ENCODE measurements around the gene TMEM54. TPM values are rescaled to one million over a fixed set of nuclear protein-coding genes. Genes with fewer than 3 reads are reported as not detected.

Gene TMEM54
- 1 to 10 TPM; 3.0 to 3.2 TPM for total RNA-seq

GRCh38 chr1:32900956-32901822, at the start of gene TMEM54:
Gene TMEM54 (minus strand): TSS chr1:32901389. CDS start chr1:32901238, 151 bp downstream.
- ChIA-PET POLR2A (no interaction called here), CTCF (interaction anchor here (1.6 kb wide), 1 partner anchor 28 kb away, joined by 3 read pairs; no protein-coding TSS in a partner anchor)

- ChIA-PET CTCF (no interaction called here), POLR2A (no interaction called here)
Measured at GRCh38 chr1:32949519-32949918, 48.3 kb upstream of the TMEM54 start.

- CTCF ChIA-PET = no interaction called here
- POLR2A ChIA-PET = no interaction called here
Measured at GRCh38 chr1:32948905-32949304, 47.7 kb upstream of the TMEM54 start.

GRCh38 chr1:32948390-32948722, 47.2 kb upstream of the TMEM54 start:
- CTCF ChIA-PET = no interaction called here
- POLR2A ChIA-PET = no interaction called here

- CTCF ChIA-PET = no interaction called here
- POLR2A ChIA-PET = no interaction called here
Measured at GRCh38 chr1:32947669-32948389, 46.6 kb upstream of the TMEM54 start.

- ChIA-PET POLR2A (no interaction called here), CTCF (no interaction called here)
Measured at GRCh38 chr1:32946413-32946812, 45.2 kb upstream of the TMEM54 start.

- POLR2A ChIA-PET = no interaction called here
- CTCF ChIA-PET = no interaction called here
Measured at GRCh38 chr1:32944180-32944579, 43.0 kb upstream of the TMEM54 start.

GRCh38 chr1:32939655-32940371, 38.6 kb upstream of the TMEM54 start:
- ChIA-PET POLR2A (interaction anchor here (1.3 kb wide), 1 partner anchor 25 kb away, joined by 3 read pairs; the partner anchor contains the start of gene RNF19B), CTCF (interaction anchor here (0.6 to 1.3 kb wide), 5 partner anchors 9 to 115 kb away, joined by 3 to 4 read pairs (median 3); no protein-coding TSS in a partner anchor)

- CTCF ChIA-PET = interaction anchor here (1.2 kb wide), 1 partner anchor 119 kb away, joined by 4 read pairs; no protein-coding TSS in a partner anchor
- POLR2A ChIA-PET = no interaction called here
Measured at GRCh38 chr1:32937061-32937460, 35.9 kb upstream of the TMEM54 start.

GRCh38 chr1:32934535-32934934, 33.3 kb upstream of the TMEM54 start:
- ChIA-PET CTCF (interaction anchor here (1.2 to 4.0 kb wide), 5 partner anchors 71 to 160 kb away, joined by 3 to 31 read pairs (median 4); no protein-coding TSS in a partner anchor), POLR2A (no interaction called here)

- POLR2A ChIA-PET = no interaction called here
- CTCF ChIA-PET = interaction anchor here (0.7 to 4.0 kb wide), 11 partner anchors 36 to 363 kb away, joined by 3 to 31 read pairs (median 4); no protein-coding TSS in a partner anchor
Measured at GRCh38 chr1:32933742-32934322, 32.6 kb upstream of the TMEM54 start.

- POLR2A ChIA-PET = no interaction called here
- CTCF ChIA-PET = interaction anchor here (1.2 to 1.3 kb wide), 2 partner anchors 8 to 124 kb away, joined by 4 to 9 read pairs; no protein-coding TSS in a partner anchor
Measured at GRCh38 chr1:32931760-32932159, 30.6 kb upstream of the TMEM54 start.

- POLR2A ChIA-PET = no interaction called here
- CTCF ChIA-PET = interaction anchor here (0.8 to 1.7 kb wide), 2 partner anchors 95 to 126 kb away, joined by 3 to 6 read pairs; no protein-coding TSS in a partner anchor
Measured at GRCh38 chr1:32929366-32929765, 28.2 kb upstream of the TMEM54 start.

- POLR2A ChIA-PET = no interaction called here
Measured at GRCh38 chr1:32928715-32929114, 27.5 kb upstream of the TMEM54 start.

GRCh38 chr1:32928285-32928684, 27.1 kb upstream of the TMEM54 start:
- ChIA-PET CTCF (no interaction called here), POLR2A (no interaction called here)

More at GRCh38 chr1:32928715-32929114, 27.5 kb upstream of the TMEM54 start:
- CTCF ChIA-PET = interaction anchor here (0.8 to 1.7 kb wide), 2 partner anchors 94 to 127 kb away, joined by 3 to 6 read pairs; no protein-coding TSS in a partner anchor

GRCh38 chr1:32927441-32927840, 26.3 kb upstream of the TMEM54 start:
- CTCF ChIA-PET = no interaction called here
- POLR2A ChIA-PET = no interaction called here

GRCh38 chr1:32926562-32926961, 25.4 kb upstream of the TMEM54 start:
- POLR2A ChIA-PET = no interaction called here
- CTCF ChIA-PET = interaction anchor here (1.5 kb wide), 1 partner anchor 128 kb away, joined by 3 read pairs; no protein-coding TSS in a partner anchor

- ChIA-PET CTCF (interaction anchor here (1.5 to 1.7 kb wide), 2 partner anchors 129 to 161 kb away, joined by 3 read pairs; no protein-coding TSS in a partner anchor), POLR2A (no interaction called here)
Measured at GRCh38 chr1:32925403-32926162, 24.4 kb upstream of the TMEM54 start.

Data from activated CD8-positive, alpha-beta memory T cell treated with anti-CD3 and anti-CD28 coated beads for 36 hours (primary cell).